D721Med (cell line): ENCODE measurements around the gene ARHGEF12.
A peak's percentile ranks its signal among the peaks of the same experiment; 100 is the strongest.

ENCODE experiments used
- DNase-seq: peaks from one replicate; pipeline ENCODE4 v3.0.0; 2011; ENCODE audit warnings: low spot score; ENCODE audit not compliant: insufficient read length
- FAIRE-seq: peaks from 2 replicates; lab custom pipeline; 2011; peaks lifted over from hg19 to GRCh38; lab: Jason Lieb, UNC
- TF ChIP-seq, protein P1 (sequence below): IDR thresholded peaks from 2 replicates; pipeline ENCODE4 v1.5.1; 2012; ENCODE audit warnings: mild to moderate bottlenecking, control low read depth; ENCODE audit not compliant: insufficient read depth; ENCODE audit errors: missing control alignments

Gene ARHGEF12

DNA sequence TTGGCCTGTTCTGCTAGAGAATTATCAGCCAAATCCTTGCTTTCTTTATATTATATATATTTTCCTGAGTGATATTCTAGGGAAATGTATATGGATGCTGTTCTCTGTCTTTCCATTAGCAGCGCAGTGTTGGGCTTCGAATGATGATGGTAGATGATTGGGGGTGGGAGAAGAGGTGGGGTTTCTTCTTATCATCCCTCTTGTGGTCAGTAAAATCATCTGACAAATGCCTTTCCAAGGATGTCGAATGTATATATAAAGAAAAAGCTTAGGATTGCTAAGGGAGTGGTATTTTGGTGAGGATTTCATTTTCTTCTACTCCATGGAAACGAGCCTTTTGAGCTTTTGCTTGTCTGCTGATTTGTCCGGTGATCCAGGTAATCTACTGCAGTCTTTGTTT lies 48.9 kb downstream of the ARHGEF12 start:
- TF ChIP-seq, protein P1, sequence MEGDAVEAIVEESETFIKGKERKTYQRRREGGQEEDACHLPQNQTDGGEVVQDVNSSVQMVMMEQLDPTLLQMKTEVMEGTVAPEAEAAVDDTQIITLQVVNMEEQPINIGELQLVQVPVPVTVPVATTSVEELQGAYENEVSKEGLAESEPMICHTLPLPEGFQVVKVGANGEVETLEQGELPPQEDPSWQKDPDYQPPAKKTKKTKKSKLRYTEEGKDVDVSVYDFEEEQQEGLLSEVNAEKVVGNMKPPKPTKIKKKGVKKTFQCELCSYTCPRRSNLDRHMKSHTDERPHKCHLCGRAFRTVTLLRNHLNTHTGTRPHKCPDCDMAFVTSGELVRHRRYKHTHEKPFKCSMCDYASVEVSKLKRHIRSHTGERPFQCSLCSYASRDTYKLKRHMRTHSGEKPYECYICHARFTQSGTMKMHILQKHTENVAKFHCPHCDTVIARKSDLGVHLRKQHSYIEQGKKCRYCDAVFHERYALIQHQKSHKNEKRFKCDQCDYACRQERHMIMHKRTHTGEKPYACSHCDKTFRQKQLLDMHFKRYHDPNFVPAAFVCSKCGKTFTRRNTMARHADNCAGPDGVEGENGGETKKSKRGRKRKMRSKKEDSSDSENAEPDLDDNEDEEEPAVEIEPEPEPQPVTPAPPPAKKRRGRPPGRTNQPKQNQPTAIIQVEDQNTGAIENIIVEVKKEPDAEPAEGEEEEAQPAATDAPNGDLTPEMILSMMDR = no peak
- no peak for FAIRE-seq
- DNase-seq = no peak

DNA sequence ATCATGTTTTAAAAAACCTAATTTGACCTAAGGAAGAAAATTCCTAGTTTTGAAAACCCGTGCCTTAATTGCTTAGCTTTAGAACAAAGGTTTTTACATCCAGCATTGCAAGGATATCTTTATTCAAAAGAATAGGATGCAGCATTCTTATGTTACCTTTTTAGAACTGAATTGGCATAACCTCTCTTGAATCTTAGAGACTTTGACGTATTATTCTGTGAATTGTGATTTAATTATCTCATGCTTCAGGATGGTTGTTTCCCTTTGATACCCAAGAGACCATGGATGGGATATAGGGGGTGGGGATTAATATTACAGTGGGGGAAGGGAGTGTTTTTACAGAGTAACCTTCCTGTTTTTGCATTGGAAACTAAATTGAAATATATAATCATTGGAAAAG lies 49.4 kb downstream of the ARHGEF12 start:
- DNase-seq = no peak
- FAIRE-seq = no peak
- TF ChIP-seq, protein P1 = no peak

DNA sequence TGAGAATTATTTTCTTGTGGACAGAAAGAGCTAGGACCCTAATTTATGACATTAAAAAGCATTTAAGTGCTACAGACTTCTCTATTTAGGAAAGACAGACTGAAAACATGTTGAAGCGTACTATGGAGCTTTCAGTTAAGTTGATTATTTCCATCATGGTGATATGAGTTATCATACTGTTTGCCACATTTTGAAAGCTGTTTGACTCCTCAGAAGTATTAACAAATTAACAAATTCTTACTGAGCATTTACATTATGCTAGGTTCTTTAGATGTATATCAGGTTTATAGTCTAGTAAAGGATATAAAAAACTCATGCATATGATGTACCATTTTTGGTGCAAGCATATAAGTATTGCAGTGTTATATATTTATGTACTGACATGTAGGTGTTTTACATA lies 50.1 kb downstream of the ARHGEF12 start:
- no peak for DNase-seq
- FAIRE-seq = peak; percentile 6
- TF ChIP-seq, protein P1 = no peak

DNA sequence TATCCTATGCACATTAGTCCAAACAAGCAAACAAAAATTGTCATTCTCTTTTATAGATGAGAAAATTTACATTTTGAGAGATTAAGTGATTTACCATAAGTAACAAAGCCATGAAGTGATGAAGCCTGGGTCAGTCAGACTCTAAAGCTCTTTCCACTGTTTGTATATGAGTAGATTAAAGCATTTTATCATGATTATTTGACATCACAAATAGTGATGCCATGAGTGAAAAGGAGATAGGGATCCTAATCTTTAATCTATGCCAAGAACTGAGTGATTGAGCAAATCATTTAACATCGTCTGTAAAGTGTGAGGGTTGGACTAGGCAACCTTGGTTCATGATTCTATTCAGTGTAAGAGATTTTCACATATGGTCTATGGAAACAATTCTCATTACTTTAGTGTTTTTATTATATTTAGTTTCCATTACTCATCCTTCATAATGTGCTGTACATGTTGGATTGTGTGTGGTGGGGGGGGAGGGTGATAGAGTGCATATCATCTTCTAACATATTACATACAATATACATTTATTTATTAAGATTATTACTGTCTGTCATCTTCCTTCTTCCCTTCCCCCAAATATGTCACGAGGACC lies 50.7 kb downstream of the ARHGEF12 start:
- FAIRE-seq = no peak
- TF ChIP-seq, protein P1 = no peak
- DNase-seq = no peak

DNA sequence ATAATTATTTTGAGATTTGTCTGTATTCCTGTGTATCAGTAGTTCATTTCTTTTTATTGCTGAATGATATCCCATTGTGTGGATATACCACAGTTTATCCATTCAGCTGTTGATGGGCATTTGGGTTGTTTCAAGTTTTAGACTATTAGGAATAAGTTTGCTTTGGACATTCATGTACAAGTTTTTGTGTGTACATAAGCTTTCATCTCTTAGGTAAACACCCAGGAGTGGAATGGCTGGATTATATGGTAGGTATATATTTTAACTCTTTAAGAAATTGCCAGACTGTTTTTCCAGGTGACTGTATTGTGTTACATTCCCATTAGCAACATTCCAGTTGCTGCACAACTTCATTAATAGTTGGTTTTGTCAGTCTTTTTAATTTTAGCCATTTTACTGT lies 52.0 kb downstream of the ARHGEF12 start:
- TF ChIP-seq, protein P1 = no peak
- FAIRE-seq (no peak), DNase-seq (no peak)

DNA sequence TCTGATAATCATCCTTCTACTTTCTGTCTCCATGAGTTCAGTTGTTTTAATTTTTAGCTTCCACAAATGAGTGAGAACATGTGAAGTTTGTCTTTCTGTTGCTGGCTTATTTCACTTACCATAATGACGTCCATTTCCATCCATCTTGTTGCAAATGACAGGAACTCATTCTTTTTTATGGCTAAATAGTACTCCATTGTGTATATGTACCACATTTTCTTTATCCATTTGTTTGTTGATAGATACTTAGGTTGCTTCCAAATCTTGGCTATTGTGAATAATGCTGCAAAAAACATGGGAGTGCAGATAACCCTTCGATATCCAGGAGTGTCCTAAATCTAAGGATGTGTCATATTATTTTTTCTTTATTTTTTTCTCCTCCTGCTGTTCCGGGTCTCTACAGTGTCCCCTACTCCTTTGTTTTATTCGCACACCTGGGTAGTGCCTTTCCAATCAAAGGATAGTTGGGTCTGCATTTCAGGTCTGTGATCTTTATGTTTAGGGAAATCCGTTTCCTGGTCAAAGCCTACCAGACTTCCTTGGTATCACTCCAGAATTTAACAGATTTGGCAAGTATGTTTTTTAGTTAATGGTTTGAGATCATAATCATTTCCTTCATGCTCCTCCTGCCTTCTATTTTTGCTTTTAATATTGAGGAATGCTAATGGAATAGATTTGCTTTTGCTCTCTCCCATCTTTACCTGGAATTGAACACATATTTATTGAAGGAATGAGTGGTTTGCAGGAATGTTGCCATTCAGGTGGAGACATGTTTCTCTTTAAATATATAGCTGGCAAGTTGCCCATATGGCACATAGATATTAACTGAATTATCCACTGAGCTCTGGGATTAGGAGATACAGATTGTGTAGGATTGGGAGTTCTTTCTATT lies 53.7 kb downstream of the ARHGEF12 start:
- no peak for DNase-seq
- TF ChIP-seq, protein P1 = no peak
- peak; percentile 97 for FAIRE-seq

DNA sequence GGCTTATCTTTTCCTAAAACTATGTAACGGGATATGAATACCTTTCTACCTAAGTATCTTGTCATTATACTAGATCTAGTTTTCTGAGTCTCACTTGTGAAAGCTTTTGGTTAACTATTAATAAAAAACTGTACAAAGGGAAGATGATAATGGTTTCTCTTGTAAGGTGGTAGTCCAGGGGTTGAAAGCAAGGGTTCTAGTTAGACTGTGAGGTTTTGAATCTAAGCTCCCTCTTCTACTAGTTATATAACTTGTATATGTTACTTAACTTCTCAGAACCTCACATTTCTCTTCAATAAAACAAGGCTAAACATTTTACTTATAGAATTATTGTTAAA lies 54.3 kb downstream of the ARHGEF12 start:
- TF ChIP-seq, protein P1 = no peak
- FAIRE-seq (no peak), DNase-seq (no peak)
